Stomach (tissue), 4 donors: ENCODE measurements around the gene YAE1.

ENCODE experiments used
- POLR2A ChIP-seq, 4 donors: fragments of 450-650 bp; IDR thresholded peaks; one replicate each; pipeline ENCODE4 v1.6.1; 2016; ENCODE audit warnings: antibody characterized with exemption in 4 of 4, control low read depth in 2 of 4, mild to moderate bottlenecking in 1 of 4, moderate library complexity in 1 of 4
- POLR2AphosphoS5 ChIP-seq, 3 donors: sonication (generic); formaldehyde crosslinking; IDR thresholded peaks; one replicate each; pipeline ENCODE4 v1.6.1; 2016; ENCODE audit warnings: antibody characterized with exemption in 3 of 3
- TF ChIP-seq, protein P1 (sequence below), 7 experiments: fragments of 450-650 bp in 4 of 7; fragments of 200-600 bp in 3 of 7; sonication (generic) in 3 of 7; IDR thresholded peaks; one replicate each; pipeline ENCODE4 v1.5.1; 2016 to 2019; ENCODE audit warnings: antibody characterized with exemption in 7 of 7, control low read depth in 2 of 7, mild to moderate bottlenecking in 1 of 7

DNA sequence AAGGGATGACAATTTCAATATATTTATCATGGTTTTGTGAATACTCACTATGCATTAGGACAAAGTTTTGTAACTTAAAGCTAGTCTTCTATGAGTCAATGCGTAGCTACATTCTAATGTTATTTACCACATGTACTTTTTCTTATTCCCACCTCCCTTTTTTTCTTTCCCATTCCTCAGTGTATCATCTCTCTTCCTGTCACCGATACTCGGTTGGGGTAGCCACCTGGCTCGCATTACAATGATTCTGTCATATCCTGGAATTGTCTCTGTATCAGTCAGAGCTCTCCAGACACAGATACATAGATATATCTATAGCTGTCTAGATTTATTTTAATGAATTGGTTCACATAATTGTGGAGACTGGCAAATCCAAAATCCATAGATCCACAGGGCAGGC, 47.4 kb downstream of the YAE1 start:
- no peak for TF ChIP-seq POLR2AphosphoS5 (IDR thresholded peaks at IDR 0.05)
- TF ChIP-seq, protein P1, sequence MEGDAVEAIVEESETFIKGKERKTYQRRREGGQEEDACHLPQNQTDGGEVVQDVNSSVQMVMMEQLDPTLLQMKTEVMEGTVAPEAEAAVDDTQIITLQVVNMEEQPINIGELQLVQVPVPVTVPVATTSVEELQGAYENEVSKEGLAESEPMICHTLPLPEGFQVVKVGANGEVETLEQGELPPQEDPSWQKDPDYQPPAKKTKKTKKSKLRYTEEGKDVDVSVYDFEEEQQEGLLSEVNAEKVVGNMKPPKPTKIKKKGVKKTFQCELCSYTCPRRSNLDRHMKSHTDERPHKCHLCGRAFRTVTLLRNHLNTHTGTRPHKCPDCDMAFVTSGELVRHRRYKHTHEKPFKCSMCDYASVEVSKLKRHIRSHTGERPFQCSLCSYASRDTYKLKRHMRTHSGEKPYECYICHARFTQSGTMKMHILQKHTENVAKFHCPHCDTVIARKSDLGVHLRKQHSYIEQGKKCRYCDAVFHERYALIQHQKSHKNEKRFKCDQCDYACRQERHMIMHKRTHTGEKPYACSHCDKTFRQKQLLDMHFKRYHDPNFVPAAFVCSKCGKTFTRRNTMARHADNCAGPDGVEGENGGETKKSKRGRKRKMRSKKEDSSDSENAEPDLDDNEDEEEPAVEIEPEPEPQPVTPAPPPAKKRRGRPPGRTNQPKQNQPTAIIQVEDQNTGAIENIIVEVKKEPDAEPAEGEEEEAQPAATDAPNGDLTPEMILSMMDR (IDR thresholded peaks at IDR 0.05), result no peak
- no peak for TF ChIP-seq POLR2A (IDR thresholded peaks at IDR 0.05)
